Bone marrow (tissue), 2 donors: ENCODE data around the gene SYNE3.

ENCODE experiments used
- DNase-seq, 2 donors: peaks; one replicate each; lab custom pipeline; 2025; lab: John Stamatoyannopoulos, UW

The SYNE3 gene

DNA sequence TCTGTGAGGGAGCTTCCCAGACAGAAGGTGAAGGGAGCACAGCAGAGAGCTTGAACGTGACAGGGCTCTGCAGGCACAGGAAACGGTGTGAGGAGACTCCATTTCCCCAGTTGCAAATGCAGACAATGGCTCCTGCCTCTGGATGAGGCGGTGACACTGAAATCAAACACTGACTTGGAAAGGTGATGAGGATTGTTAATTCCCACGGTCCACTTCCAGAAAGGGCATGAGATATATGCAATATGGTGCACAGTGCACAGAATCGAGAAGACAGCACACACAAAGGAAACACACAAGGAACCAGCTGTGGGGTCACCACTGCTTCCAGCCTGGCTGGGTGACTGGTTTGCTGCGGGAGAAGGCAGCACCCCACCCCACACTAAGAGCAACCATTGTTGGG, 42.0 kb downstream of the SYNE3 start:
- no peak for DNase-seq

DNA sequence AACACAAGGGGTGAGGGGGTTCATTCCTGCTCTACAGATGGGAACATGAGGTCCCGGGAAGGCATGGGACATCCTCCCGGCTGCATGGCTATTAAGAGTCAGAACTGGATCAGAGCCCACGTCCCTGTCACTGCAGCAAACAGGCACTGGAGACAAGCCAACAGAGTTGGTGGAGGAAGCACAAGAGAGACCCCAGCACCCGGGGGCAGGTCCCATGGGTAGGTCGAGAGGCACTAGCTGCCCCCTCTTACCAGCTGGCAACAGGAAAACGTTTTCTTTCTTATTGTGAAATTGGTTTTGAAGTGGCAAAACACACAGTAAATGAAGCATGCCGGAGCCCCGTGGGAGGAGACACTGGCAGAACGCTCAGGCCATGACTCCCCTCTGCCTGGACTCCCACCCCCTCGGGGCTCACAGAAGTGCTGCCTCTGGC, 43.6 kb downstream of the SYNE3 start:
- DNase-seq: no peak

GRCh38 chr14:95471476-95471875, 45.0 kb downstream of the SYNE3 start:
- no peak for DNase-seq

DNA sequence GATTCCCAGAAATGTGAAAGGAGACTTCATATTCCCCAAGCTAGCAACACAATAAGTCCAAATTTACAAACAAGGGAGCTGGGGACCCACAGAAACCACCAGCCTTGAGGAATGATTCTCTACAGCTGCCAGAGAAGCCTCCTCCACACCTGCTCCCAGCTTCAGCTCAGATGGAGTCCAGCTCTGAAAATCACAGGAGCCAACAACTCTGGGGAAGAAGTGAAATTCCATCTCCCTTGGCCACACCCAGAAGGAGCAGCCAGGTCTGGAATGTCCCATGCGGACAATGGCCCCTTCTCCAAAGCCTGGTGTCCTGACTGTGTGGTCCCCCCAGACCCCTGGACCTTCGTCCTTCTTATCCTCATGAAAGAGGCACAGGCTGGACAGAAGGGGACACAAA, 45.4 kb downstream of the SYNE3 start:
- DNase-seq: no peak

GRCh38 chr14:95469134-95469481, 47.3 kb downstream of the SYNE3 start:
- no peak for DNase-seq

DNA sequence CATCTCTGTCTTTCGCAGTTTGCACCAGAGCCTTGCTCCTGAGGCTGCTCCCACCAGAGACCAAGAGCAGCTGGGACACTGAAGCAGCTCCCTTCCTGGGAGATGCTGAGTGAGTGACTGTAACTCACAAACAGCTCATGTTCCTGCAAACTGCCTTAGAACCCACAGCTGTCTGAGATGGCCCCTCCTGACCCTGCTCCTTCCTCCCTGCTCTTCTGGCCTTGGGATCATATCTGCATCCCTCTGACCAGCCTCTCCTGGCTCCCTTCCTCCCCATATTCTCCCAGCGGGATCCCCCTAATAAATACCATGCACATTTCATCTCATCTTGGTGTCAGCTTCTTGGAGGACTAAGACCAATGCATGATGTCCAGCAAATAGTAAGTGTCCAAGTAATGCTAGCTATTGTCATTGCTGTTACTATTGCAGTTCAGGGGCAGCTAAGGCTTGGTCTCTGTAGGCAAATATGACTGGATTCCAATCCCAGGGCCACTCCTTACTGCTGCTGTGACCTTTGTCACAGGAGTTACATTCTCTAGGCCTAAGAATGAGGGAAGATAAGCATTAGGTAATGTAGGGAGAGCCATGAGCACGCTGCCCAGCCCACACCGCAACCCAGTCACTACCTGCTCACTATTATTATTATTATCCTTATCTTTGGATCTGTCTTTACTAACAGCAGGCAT, 47.9 kb downstream of the SYNE3 start:
- DNase-seq: no peak

DNA sequence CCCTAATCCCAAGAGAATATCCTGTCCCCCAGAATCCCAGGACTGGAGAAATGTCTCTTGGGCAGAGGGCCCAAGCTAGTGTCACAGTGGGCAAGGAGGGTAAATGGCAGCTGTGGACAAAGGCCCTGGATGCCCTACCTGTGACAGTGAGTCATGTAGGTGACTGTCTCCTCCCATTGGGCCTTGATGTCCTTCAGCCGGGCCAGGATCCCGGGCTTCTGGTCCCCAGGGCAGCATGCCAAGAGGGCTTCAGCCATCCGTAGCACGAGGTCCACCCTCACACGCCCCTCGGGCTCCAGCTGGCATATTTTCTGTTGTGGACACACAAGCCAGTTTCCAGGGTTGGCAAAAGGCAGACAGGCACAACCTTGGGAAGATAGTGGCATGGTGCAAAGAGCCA, 48.8 kb downstream of the SYNE3 start:
- no peak for DNase-seq

DNA sequence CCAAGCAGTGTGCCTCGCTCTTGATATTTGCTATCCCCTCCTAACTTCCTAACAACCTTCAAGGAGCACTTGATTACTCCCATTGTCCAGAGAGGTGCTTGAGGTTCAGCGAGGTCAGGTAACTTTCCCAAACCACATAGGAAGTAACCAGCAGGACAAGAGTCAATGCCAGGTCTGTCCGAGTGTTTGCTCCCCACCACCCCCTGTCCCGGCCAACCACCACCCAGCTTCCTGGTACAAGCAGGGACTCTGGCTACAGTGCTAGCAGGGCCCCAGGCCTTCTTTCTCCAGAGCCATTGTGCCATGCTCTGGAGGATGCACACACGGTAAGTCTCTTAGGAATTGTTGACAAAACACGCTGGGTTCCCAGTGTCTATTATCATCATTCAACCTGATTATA, 49.2 kb downstream of the SYNE3 start:
- DNase-seq: no peak
